Activated CD4-positive, alpha-beta T cell treated with anti-CD3 and anti-CD28 coated beads, Interleukin-2, amount 50 U/mL, for 16 hours (primary cell): ENCODE measurements around the gene IGSF9.

ENCODE experiments used
- DNase-seq: peaks from one replicate; pipeline ENCODE4 v3.0.0-alpha.2; 2020

IGSF9 gene

DNA sequence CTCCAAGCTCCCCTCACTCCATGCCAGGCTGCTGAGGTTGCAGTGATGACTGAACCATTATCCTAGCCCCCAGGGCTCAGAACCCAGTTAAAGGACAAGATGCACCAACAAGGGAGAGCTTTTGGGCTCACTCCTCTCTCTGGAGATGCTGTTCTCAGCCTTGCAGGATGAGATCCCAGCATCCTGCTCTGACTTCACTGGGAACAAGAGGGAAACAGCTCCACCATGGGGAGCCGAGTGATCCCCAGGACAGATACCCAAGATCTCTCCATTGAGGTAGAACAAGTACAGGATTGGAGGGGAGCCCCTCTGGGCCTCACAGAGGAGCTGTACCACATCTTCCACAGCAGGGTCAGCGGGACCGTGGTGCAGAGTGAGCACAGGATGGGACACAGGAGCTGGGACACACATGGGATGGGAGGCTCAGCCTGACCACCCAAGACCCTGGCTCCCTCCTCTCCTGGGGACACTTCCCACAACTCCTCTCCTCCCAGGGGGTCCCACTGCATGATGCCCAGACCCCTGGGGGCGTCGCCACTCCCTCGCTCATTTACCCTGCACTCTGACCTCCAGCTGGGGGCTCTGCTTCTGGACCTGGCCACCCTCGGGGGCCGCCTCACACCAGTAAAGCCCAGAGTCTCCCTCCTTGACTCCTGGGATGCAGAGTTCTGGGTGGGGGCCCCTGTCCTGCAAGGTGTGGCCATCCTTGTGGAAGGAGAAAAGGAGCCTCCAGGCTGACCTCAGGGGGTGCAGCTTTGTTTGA is 27.2 kb upstream of the IGSF9 start:
- no peak for DNase-seq

- DNase-seq, result no peak
These were observed 25.5 kb upstream of the IGSF9 start for GRCh38 chr1:159970932-159971342.

DNA sequence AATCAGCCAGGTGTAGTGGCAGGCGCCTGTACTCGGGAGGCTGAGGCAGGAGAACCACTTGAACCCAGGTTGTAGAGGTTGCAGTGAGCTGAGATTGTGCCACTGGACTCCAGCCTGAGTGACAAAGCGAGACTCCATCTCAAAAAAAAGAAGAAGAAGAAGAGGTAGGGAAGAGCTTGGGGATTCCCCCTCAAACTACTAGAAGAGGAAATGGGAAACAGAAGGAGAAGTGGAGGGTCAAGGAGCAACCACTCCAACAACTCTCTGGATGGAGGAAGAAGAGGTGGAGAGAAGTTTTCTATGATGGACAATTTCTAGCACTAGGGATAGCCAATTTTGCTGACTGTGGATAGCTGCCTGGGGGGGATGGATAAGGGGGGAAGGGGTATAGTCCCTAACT is 23.5 kb upstream of the IGSF9 start:
- DNase-seq, result no peak

DNA sequence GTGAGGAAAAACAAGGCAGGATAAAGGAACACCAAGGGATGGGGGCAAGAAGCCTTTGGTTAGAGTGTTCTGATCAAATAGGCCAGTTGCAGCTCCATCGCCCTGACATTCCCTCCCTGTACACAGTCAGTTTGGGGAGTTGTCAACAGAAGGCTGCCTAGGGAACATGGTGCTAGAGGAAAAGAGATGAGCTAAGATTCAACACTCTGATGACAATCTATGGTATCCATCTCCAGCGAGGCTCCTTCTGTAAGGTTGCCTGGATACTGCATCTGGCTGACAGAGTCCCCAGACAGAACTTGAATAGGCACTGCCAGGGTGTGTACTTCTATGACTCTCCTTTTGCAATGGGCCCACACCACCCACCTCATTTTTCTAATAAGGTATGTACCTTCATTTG is 19.9 kb upstream of the IGSF9 start:
- DNase-seq, result no peak

GRCh38 chr1:159964144-159964543 is 18.7 kb upstream of the IGSF9 start:
- DNase-seq, result no peak

- DNase-seq, result no peak
These were observed 16.8 kb upstream of the IGSF9 start for GRCh38 chr1:159962176-159962575.

GRCh38 chr1:159961636-159962035 is 16.2 kb upstream of the IGSF9 start:
- DNase-seq, result no peak

- no peak for DNase-seq
These were observed 15.4 kb upstream of the IGSF9 start for GRCh38 chr1:159960721-159961381.

- no peak for DNase-seq
These were observed 14.0 kb upstream of the IGSF9 start for GRCh38 chr1:159959451-159959850.

GRCh38 chr1:159958719-159959380 is 13.4 kb upstream of the IGSF9 start:
- peak; percentile 56 for DNase-seq

GRCh38 chr1:159957824-159958268 is 12.4 kb upstream of the IGSF9 start:
- DNase-seq, result no peak

GRCh38 chr1:159955456-159955855 is 10.0 kb upstream of the IGSF9 start:
- DNase-seq, result no peak

DNA sequence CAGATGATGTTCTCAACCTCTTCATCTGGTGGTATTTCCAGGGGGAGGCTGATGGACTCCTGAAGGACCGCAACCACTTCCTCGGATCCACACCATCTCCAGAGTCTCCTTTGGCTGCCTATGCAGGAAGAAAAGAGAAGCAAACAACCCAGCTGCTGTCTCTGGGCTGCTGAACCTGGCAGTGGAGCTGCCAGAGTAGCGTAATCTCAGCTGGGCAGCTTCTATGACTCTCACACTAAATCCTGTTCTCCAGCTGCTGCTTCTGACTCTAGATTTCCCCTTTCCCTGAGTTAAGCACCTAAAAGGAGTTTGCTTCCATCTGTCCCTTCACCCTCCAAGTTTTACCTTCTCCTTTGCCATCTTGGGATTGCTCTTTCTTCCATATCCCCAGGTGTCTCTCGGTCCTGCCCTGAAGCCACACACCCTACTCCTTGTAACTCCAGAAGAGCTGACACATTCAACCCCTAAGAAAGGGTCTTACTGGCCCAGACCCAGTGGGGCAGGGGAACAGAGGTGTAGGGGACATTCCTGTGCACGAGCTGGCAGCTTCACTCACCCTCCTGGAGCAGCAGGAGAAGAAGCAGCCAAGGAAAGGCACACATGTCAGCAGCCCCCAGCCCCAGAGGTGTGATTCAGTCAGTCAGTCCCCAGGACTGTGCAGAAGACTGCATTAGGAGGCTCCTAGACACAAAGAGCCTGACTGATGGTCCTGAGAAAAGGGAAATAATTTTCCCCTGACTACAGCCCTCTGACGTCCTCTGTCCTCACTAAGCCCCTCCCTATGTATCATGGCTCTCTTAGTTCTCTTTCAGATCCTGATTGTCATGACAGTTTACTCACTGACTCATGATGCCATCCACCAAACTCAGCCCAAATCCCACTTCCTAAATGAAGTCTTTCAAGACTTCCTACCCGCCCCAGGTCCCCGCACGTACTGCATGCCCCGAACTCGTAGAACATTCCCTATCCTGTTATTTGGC is 8.4 kb upstream of the IGSF9 start, which contains the start of gene SLAMF9:
Gene SLAMF9 (minus strand): TSS at position 702 of the 980 bp plus-strand sequence. CDS start 100 bp downstream, at position 602.
- DNase-seq, result no peak

- DNase-seq, result no peak
These were observed 7.5 kb upstream of the IGSF9 start for GRCh38 chr1:159952932-159953331.

- no peak for DNase-seq
These were observed 6.1 kb upstream of the IGSF9 start for GRCh38 chr1:159951551-159951950.

GRCh38 chr1:159951016-159951415 is 5.6 kb upstream of the IGSF9 start:
- no peak for DNase-seq

- no peak for DNase-seq
These were observed 4.6 kb upstream of the IGSF9 start for GRCh38 chr1:159949981-159950381.

- DNase-seq, result no peak
These were observed 3.7 kb upstream of the IGSF9 start for GRCh38 chr1:159949123-159949522.

- DNase-seq, result no peak
These were observed 2.5 kb upstream of the IGSF9 start for GRCh38 chr1:159947942-159948341.

DNA sequence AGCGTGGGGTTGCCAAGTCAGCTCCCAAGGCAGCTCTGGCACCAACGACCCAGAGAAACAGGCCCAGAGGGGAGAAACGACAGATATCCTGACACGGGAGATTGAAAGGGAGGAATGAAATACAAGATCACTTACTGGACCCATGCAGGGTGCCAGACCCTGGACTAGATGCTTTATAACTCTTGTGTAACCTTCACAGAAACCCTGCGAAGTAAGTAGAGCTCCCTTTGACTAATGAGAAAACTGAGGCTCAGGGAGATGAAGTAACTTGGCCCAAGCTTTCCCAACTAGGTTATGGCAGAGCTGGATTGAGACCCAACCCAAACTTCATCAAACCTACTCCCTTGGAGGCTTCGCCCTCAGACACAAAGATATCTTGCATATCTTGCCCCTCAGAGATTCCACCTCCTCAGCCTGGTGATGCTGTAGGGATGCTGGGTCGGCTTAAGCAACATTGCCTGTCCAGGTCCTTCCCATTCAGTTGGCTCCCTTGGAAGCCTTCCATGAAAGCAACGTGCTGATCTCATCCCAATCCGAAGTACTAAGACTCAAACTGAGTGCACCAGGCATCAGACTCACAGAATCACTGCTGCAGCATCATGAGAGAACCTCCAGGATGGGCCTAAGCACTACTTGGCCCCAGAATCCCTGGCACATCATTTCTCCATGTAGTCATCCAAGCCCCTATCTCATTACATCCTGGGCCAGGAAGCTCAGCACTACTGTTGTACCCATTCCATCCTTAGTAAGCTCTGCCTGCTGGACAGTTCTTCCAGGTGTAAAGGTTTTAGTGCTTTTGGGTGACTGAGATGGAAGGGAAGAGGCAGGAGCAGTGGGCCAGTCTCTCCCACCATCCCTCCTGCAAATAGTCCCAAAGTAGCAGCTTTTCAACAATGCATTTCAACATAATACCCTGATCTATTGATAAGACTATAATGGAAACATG is 1.1 kb upstream of the IGSF9 start:
- no peak for DNase-seq
